Gastroesophageal sphincter (tissue), 4 donors: ENCODE results near the gene RAB22A. TPM values are rescaled to one million over a fixed set of nuclear protein-coding genes. Genes with fewer than 3 reads are reported as not detected.

Experiments used
- ATAC-seq: fragments of 150-250 bp; one replicate; pipeline ENCODE4 v1.9.1; 2016; ENCODE audit warnings: mild to moderate bottlenecking, moderate library complexity
- H3K27ac ChIP-seq, 4 donors: fragments of 200-600 bp; sonication (generic) in 3 of 4; 1 replicate in 3 of 4; 2 replicates in 1 of 4; pipeline ENCODE4 v1.5.1; 2016 to 2019
- H3K27me3 ChIP-seq: fragments of 200-600 bp; sonication (generic); one replicate; pipeline ENCODE4 v1.5.1; 2019
- H3K36me3 ChIP-seq, 2 donors: fragments of 200-600 bp; sonication (generic); one replicate each; pipeline ENCODE4 v1.5.1; 2019; ENCODE audit warnings: control low read depth in 1 of 2
- H3K4me1 ChIP-seq, 3 donors: fragments of 200-600 bp; sonication (generic); 1 replicate in 2 of 3; 2 replicates in 1 of 3; pipeline ENCODE4 v1.5.1; 2016 to 2019; ENCODE audit warnings: control low read depth in 2 of 3
- H3K4me3 ChIP-seq, 2 donors: fragments of 200-600 bp; sonication (generic); one replicate each; pipeline ENCODE4 v1.5.1; 2019; ENCODE audit warnings: mild to moderate bottlenecking in 1 of 2, moderate library complexity in 1 of 2
- H3K9me3 ChIP-seq, 3 donors: fragments of 200-600 bp; sonication (generic); one replicate each; pipeline ENCODE4 v1.5.1; 2017 to 2019; ENCODE audit warnings: control low read depth in 2 of 3
- CTCF ChIP-seq, 4 experiments: fragments of 200-600 bp in 2 of 4; fragments of 450-650 bp in 2 of 4; sonication (generic) in 1 of 4; IDR thresholded peaks; one replicate each; pipeline ENCODE4 v1.5.1; 2017 to 2019; ENCODE audit warnings: antibody characterized with exemption in 4 of 4, mild to moderate bottlenecking in 2 of 4, moderate library complexity in 2 of 4
- EP300 ChIP-seq: sonication (generic); formaldehyde crosslinking; IDR thresholded peaks from one replicate; pipeline ENCODE4 v1.6.1; 2017; ENCODE audit warnings: antibody characterized with exemption, mild to moderate bottlenecking
- POLR2A ChIP-seq, 2 donors: fragments of 450-650 bp; IDR thresholded peaks; one replicate each; pipeline ENCODE4 v1.6.1; 2017; ENCODE audit warnings: antibody characterized with exemption in 2 of 2, mild to moderate bottlenecking in 2 of 2, moderate library complexity in 1 of 2
- POLR2AphosphoS5 ChIP-seq: sonication (generic); formaldehyde crosslinking; IDR thresholded peaks from one replicate; pipeline ENCODE4 v1.6.1; 2017; ENCODE audit warnings: antibody characterized with exemption
- WGBS, 2 donors: methylation state at CpG; one replicate each; pipeline ENCODE4 v1.1.5; 2018; ENCODE audit warnings: low coverage in 1 of 2; 5-methylcytosine and 5-hydroxymethylcytosine counted together
- total RNA-seq, 4 donors: library from RNA; depleted of rRNA; stranded (reverse); fragments of >200 nt; gene quantifications; one replicate each; pipeline ENCODE4 v1.1.0, GENCODE V29; 2016

The RAB22A gene
- total RNA-seq, 4 donors from 2014 or later = 23.2 to 26.8 (median 25.6) TPM

GRCh38 chr20:58331961-58332551 lies 22.5 kb downstream of the RAB22A start:
- Histone ChIP-seq H3K27me3 (no peaks in the 10 kb centered on the region), H3K4me1 (peaks cover 0 to 13% (median 0%) of the 10 kb centered on the region in 3 donors), H3K9me3 (no peaks in the 10 kb centered on the region), H3K27ac (no peak overlapping the region), H3K4me3 (no peak overlapping the region), H3K36me3 (no peaks in the 10 kb centered on the region)
- TF ChIP-seq POLR2A (IDR thresholded peaks at IDR 0.05) = no peak
- no peak for TF ChIP-seq POLR2AphosphoS5
- ATAC-seq = no peak
- WGBS, 2 donors = 45 to 69% methylated on average over 2 to 3 of the region's 3 CpGs

- H3K9me3 ChIP-seq = no peaks in the 10 kb centered on the region
- no peak for ATAC-seq
- 93 to 100% methylated on average over 1 to 6 of the region's 6 CpGs for whole genome bisulfite sequencing, 2 donors
- H3K27ac ChIP-seq = no peak overlapping the region
- no peak overlapping the region for H3K4me3 ChIP-seq
- TF ChIP-seq EP300 (no peak), POLR2A (IDR thresholded peaks at IDR 0.05) (no peak), POLR2AphosphoS5 (no peak), CTCF (IDR thresholded peaks at IDR 0.05) (no peak)
- H3K27me3 ChIP-seq = no peaks in the 10 kb centered on the region
- peaks cover 0 to 14% of the 10 kb centered on the region in 2 donors for H3K36me3 ChIP-seq
- H3K4me1 ChIP-seq = peaks cover 0 to 8% (median 0%) of the 10 kb centered on the region in 3 donors
Measured at GRCh38 chr20:58339741-58340140, 30.2 kb downstream of the RAB22A start.

GRCh38 chr20:58340151-58340550 lies 30.6 kb downstream of the RAB22A start:
- WGBS, 2 donors = 80 to 84% methylated on average over 2 to 4 of the region's 4 CpGs
- no peak for TF ChIP-seq POLR2A (IDR thresholded peaks at IDR 0.05)
- Histone ChIP-seq H3K27me3 (no peaks in the 10 kb centered on the region), H3K4me1 (peaks cover 0 to 8% (median 0%) of the 10 kb centered on the region in 3 donors), H3K4me3 (no peak overlapping the region), H3K9me3 (no peaks in the 10 kb centered on the region), H3K36me3 (peaks cover 0 to 18% of the 10 kb centered on the region in 2 donors), H3K27ac (no peak overlapping the region)
- ATAC-seq = no peak

- Histone ChIP-seq H3K4me3 (no peak overlapping the region), H3K4me1 (peaks cover 0 to 8% (median 0%) of the 10 kb centered on the region in 3 donors), H3K36me3 (peaks cover 0 to 25% of the 10 kb centered on the region in 2 donors), H3K27ac (no peak overlapping the region), H3K9me3 (no peaks in the 10 kb centered on the region), H3K27me3 (no peaks in the 10 kb centered on the region)
- 75 to 83% methylated on average over 1 to 2 of the region's 2 CpGs for WGBS, 2 donors
- TF ChIP-seq POLR2AphosphoS5 (no peak), POLR2A (IDR thresholded peaks at IDR 0.05) (no peak), EP300 (no peak), CTCF (IDR thresholded peaks at IDR 0.05) (no peak)
- ATAC-seq = no peak
Measured at GRCh38 chr20:58340853-58341252, 31.3 kb downstream of the RAB22A start.

DNA sequence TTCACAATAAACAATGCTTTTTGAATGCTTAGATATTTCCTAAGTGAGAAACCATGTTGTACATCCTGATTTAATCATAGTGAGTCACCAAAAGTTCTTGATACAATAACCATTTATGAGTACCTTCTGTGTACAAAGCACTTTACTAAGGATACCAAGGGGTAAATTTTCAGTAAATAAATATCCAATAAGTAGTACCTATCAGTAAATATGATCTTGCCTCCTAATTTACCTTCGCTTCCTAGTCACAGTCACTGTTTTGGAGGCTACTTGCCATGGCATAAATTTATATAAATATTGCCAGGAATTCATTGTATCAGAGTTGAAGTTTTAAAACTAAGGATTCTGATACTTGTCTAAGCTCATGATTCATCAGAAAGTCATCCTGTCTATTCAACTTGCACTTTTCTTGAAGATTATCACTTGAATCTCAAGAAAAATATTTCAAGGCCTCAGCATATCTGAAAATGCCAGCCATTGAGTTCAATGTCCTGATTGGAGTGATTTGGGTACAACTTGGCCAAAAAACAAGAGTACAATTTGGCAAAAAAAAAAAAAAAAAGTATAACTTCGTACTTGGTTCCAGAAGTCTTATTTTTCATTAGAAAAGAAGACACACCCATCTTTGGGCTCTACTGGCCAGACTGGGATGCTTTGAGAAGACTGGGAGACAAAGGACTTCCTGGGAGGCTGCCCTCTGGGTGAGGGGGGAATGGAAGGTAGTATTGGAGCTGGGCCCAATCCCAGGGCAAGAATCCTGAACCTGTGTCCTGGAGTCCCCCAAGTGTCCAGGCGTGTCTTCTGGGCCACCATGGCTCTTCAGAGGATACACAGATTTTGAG lies 32.8 kb downstream of the RAB22A start:
- no peaks in the 10 kb centered on the region for H3K9me3 ChIP-seq
- H3K4me3 ChIP-seq = no peak overlapping the region
- TF ChIP-seq POLR2A (IDR thresholded peaks at IDR 0.05) (no peak), POLR2AphosphoS5 (no peak), CTCF (IDR thresholded peaks at IDR 0.05) (no peak), EP300 (no peak)
- WGBS, 2 donors = 82 to 94% methylated on average over 2 of the region's 3 CpGs
- peaks cover 0 to 8% (median 0%) of the 10 kb centered on the region in 3 donors for H3K4me1 ChIP-seq
- peaks cover 0 to 36% of the 10 kb centered on the region in 2 donors for H3K36me3 ChIP-seq
- H3K27ac ChIP-seq = no peak overlapping the region
- H3K27me3 ChIP-seq = no peaks in the 10 kb centered on the region
- ATAC-seq = no peak
